Gastroesophageal sphincter (tissue), 4 donors: ENCODE data around the gene ARHGAP42. TPM values are rescaled to one million over a fixed set of nuclear protein-coding genes. Genes with fewer than 3 reads are reported as not detected.

Source experiments
- ATAC-seq: fragments of 150-250 bp; one replicate; pipeline ENCODE4 v1.9.1; 2016; ENCODE audit warnings: mild to moderate bottlenecking, moderate library complexity
- H3K27ac ChIP-seq, 4 donors: fragments of 200-600 bp; sonication (generic) in 3 of 4; 1 replicate in 3 of 4; 2 replicates in 1 of 4; pipeline ENCODE4 v1.5.1; 2016 to 2019
- H3K27me3 ChIP-seq: fragments of 200-600 bp; sonication (generic); one replicate; pipeline ENCODE4 v1.5.1; 2019
- H3K36me3 ChIP-seq, 2 donors: fragments of 200-600 bp; sonication (generic); one replicate each; pipeline ENCODE4 v1.5.1; 2019; ENCODE audit warnings: control low read depth in 1 of 2
- H3K4me1 ChIP-seq, 3 donors: fragments of 200-600 bp; sonication (generic); 1 replicate in 2 of 3; 2 replicates in 1 of 3; pipeline ENCODE4 v1.5.1; 2016 to 2019; ENCODE audit warnings: control low read depth in 2 of 3
- H3K4me3 ChIP-seq, 2 donors: fragments of 200-600 bp; sonication (generic); one replicate each; pipeline ENCODE4 v1.5.1; 2019; ENCODE audit warnings: mild to moderate bottlenecking in 1 of 2, moderate library complexity in 1 of 2
- H3K9me3 ChIP-seq, 3 donors: fragments of 200-600 bp; sonication (generic); one replicate each; pipeline ENCODE4 v1.5.1; 2017 to 2019; ENCODE audit warnings: control low read depth in 2 of 3
- CTCF ChIP-seq, 4 experiments: fragments of 200-600 bp in 2 of 4; fragments of 450-650 bp in 2 of 4; sonication (generic) in 1 of 4; IDR thresholded peaks; one replicate each; pipeline ENCODE4 v1.5.1; 2017 to 2019; ENCODE audit warnings: antibody characterized with exemption in 4 of 4, mild to moderate bottlenecking in 2 of 4, moderate library complexity in 2 of 4
- EP300 ChIP-seq: sonication (generic); formaldehyde crosslinking; IDR thresholded peaks from one replicate; pipeline ENCODE4 v1.6.1; 2017; ENCODE audit warnings: antibody characterized with exemption, mild to moderate bottlenecking
- POLR2A ChIP-seq, 2 donors: fragments of 450-650 bp; IDR thresholded peaks; one replicate each; pipeline ENCODE4 v1.6.1; 2017; ENCODE audit warnings: antibody characterized with exemption in 2 of 2, mild to moderate bottlenecking in 2 of 2, moderate library complexity in 1 of 2
- POLR2AphosphoS5 ChIP-seq: sonication (generic); formaldehyde crosslinking; IDR thresholded peaks from one replicate; pipeline ENCODE4 v1.6.1; 2017; ENCODE audit warnings: antibody characterized with exemption
- WGBS, 2 donors: methylation state at CpG; one replicate each; pipeline ENCODE4 v1.1.5; 2018; ENCODE audit warnings: low coverage in 1 of 2; 5-methylcytosine and 5-hydroxymethylcytosine counted together
- total RNA-seq, 4 donors: library from RNA; depleted of rRNA; stranded (reverse); fragments of >200 nt; gene quantifications; one replicate each; pipeline ENCODE4 v1.1.0, GENCODE V29; 2016

The ARHGAP42 gene
- total RNA-seq, 4 donors from 2014 or later, result 6.3 to 29.1 (median 9.9) TPM

GRCh38 chr11:100788561-100789295, 101.6 kb downstream of the ARHGAP42 start:
- Histone ChIP-seq H3K27me3 (no peaks in the 10 kb centered on the region), H3K4me3 (no peak overlapping the region), H3K9me3 (no peaks in the 10 kb centered on the region), H3K36me3 (no peaks in the 10 kb centered on the region), H3K4me1 (peaks cover 0 to 43% (median 0%) of the 10 kb centered on the region in 3 donors), H3K27ac (no peak overlapping the region)
- 57 to 88% methylated on average over 1 of the region's 1 CpG for WGBS, 2 donors
- TF ChIP-seq EP300 (no peak), POLR2A (IDR thresholded peaks at IDR 0.05) (no peak), CTCF (IDR thresholded peaks at IDR 0.05) (no peak), POLR2AphosphoS5 (no peak)
- ATAC-seq, result no peak

- H3K27me3 ChIP-seq, result no peaks in the 10 kb centered on the region
- TF ChIP-seq POLR2A (IDR thresholded peaks at IDR 0.05) (no peak), EP300 (no peak), POLR2AphosphoS5 (peak; percentile 73), CTCF (IDR thresholded peaks at IDR 0.05) (no peak)
- peaks cover 0 to 35% (median 0%) of the 10 kb centered on the region in 3 donors for H3K4me1 ChIP-seq
- H3K9me3 ChIP-seq, result no peaks in the 10 kb centered on the region
- H3K27ac ChIP-seq, result no peak overlapping the region
- WGBS, 2 donors, result 43 to 57% methylated on average over 3 to 5 of the region's 6 CpGs
- ATAC-seq, result peak; percentile 84
- no peaks in the 10 kb centered on the region for H3K36me3 ChIP-seq
- H3K4me3 ChIP-seq, result no peak overlapping the region
These were observed 102.4 kb downstream of the ARHGAP42 start for GRCh38 chr11:100789500-100789899.

- no peak overlapping the region for H3K27ac ChIP-seq
- no peak for TF ChIP-seq EP300
- no peak for TF ChIP-seq CTCF (IDR thresholded peaks at IDR 0.05)
- TF ChIP-seq POLR2A (IDR thresholded peaks at IDR 0.05), result no peak
- ATAC-seq, result no peak
- no peak overlapping the region for H3K4me3 ChIP-seq
- no peaks in the 10 kb centered on the region for H3K27me3 ChIP-seq
- H3K36me3 ChIP-seq, result no peaks in the 10 kb centered on the region
- H3K4me1 ChIP-seq, result peaks cover 0 to 32% (median 0%) of the 10 kb centered on the region in 3 donors
- 48 to 59% methylated on average over 2 of the region's 2 CpGs for WGBS, 2 donors
- H3K9me3 ChIP-seq, result no peaks in the 10 kb centered on the region
These were observed 103.0 kb downstream of the ARHGAP42 start for GRCh38 chr11:100790073-100790472.

GRCh38 chr11:100791103-100791502, 104.0 kb downstream of the ARHGAP42 start:
- ATAC-seq, result no peak
- TF ChIP-seq CTCF (IDR thresholded peaks at IDR 0.05), result no peak
- TF ChIP-seq POLR2AphosphoS5, result no peak
- TF ChIP-seq POLR2A (IDR thresholded peaks at IDR 0.05), result no peak
- TF ChIP-seq EP300, result no peak
- no peak overlapping the region for H3K27ac ChIP-seq
- no peaks in the 10 kb centered on the region for H3K36me3 ChIP-seq
- no peaks in the 10 kb centered on the region for H3K9me3 ChIP-seq
- no peaks in the 10 kb centered on the region for H3K27me3 ChIP-seq
- H3K4me3 ChIP-seq, result no peak overlapping the region
- H3K4me1 ChIP-seq, result peaks cover 0 to 22% (median 0%) of the 10 kb centered on the region in 3 donors

GRCh38 chr11:100791860-100792259, 104.8 kb downstream of the ARHGAP42 start:
- H3K36me3 ChIP-seq, result no peaks in the 10 kb centered on the region
- no peak overlapping the region for H3K4me3 ChIP-seq
- no peak for ATAC-seq
- no peaks in the 10 kb centered on the region for H3K9me3 ChIP-seq
- H3K27ac ChIP-seq, result no peak overlapping the region
- no peak for TF ChIP-seq CTCF (IDR thresholded peaks at IDR 0.05)
- no peak for TF ChIP-seq EP300
- TF ChIP-seq POLR2AphosphoS5, result no peak
- TF ChIP-seq POLR2A (IDR thresholded peaks at IDR 0.05), result no peak
- peaks cover 0 to 22% (median 0%) of the 10 kb centered on the region in 3 donors for H3K4me1 ChIP-seq
- 35 to 50% methylated on average over 1 of the region's 1 CpG for WGBS, 2 donors
- H3K27me3 ChIP-seq, result no peaks in the 10 kb centered on the region
